Measurements from ENCODE around the gene IPMK. TPM values are rescaled to one million over a fixed set of nuclear protein-coding genes. Genes with fewer than 3 reads are reported as not detected.
"Not testable (repeated sequence)": the region's sequence is repeated elsewhere in the genome, so short reads cannot be mapped to it uniquely, and the experiment has no call there.

Gene IPMK
- total RNA-seq, 1 donor from 2014 or later: 3.1 TPM

GRCh38 chr10:58258977-58259692 is 8.6 kb downstream of the IPMK start:
- Histone ChIP-seq H3K9me3 (ENCODE audit: control insufficient read depth in 3 of 3, low read length in 3 of 3) (no peaks in the 10 kb centered on the region), H3K27ac (ENCODE audit: low read depth, low read length) (no peak overlapping the region), H3K9ac (ENCODE audit: low read depth in 1 of 3, low read length in 3 of 3) (no peak overlapping the region), H3K36me3 (ENCODE audit: control insufficient read depth in 3 of 3, insufficient read depth in 3 of 3, low read length in 3 of 3) (no peaks in the 10 kb centered on the region), H3K27me3 (ENCODE audit: control insufficient read depth in 3 of 3, insufficient read depth in 3 of 3, low read length in 3 of 3) (no peaks in the 10 kb centered on the region), H3K4me3 (ENCODE audit: low read length in 3 of 3) (no peak overlapping the region), H3K4me1 (ENCODE audit: control insufficient read depth in 3 of 3, insufficient read depth in 3 of 3, low read length in 3 of 3) (peaks cover 0 to 3% (median 0%) of the 10 kb centered on the region in 3 donors)

- not testable (repeated sequence) for H3K4me3 ChIP-seq (ENCODE audit: low read length in 3 of 3); H3K27me3 ChIP-seq (ENCODE audit: control insufficient read depth in 3 of 3, insufficient read depth in 3 of 3, low read length in 3 of 3); H3K9ac ChIP-seq (ENCODE audit: low read depth in 1 of 3, low read length in 3 of 3); H3K27ac ChIP-seq (ENCODE audit: low read depth, low read length); H3K4me1 ChIP-seq (ENCODE audit: control insufficient read depth in 3 of 3, insufficient read depth in 3 of 3, low read length in 3 of 3); H3K36me3 ChIP-seq (ENCODE audit: control insufficient read depth in 3 of 3, insufficient read depth in 3 of 3, low read length in 3 of 3); H3K9me3 ChIP-seq (ENCODE audit: control insufficient read depth in 3 of 3, low read length in 3 of 3)
Observed at GRCh38 chr10:58256013-58256780, 11.5 kb downstream of the IPMK start.

DNA sequence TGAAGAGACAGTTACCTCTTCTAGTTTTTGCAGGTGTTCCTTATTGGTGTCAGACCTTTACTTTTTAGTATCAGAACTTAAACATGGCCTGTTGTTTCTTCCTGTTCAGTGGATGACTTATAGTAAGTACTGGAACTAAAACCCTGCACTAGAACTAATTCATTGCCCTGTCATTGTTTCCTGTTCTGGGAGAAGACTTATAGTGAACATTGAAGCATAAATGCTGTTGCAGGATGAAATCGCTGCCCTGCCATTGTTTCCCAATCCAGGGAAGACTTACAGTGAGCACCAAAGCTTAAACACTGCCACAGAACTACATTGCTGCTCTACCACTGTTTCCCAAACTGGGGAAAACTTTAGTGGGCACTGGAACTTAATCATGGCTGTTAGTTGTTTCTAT is 13.1 kb downstream of the IPMK start:
- H3K4me3 ChIP-seq (ENCODE audit: low read length in 3 of 3): no peak overlapping the region
- H3K27ac ChIP-seq (ENCODE audit: low read depth, low read length): no peak overlapping the region
- no peaks in the 10 kb centered on the region for H3K36me3 ChIP-seq (ENCODE audit: control insufficient read depth in 3 of 3, insufficient read depth in 3 of 3, low read length in 3 of 3)
- H3K9ac ChIP-seq (ENCODE audit: low read depth in 1 of 3, low read length in 3 of 3): no peak overlapping the region
- H3K9me3 ChIP-seq (ENCODE audit: control insufficient read depth in 3 of 3, low read length in 3 of 3): no peaks in the 10 kb centered on the region
- no peaks in the 10 kb centered on the region for H3K27me3 ChIP-seq (ENCODE audit: control insufficient read depth in 3 of 3, insufficient read depth in 3 of 3, low read length in 3 of 3)
- H3K4me1 ChIP-seq (ENCODE audit: control insufficient read depth in 3 of 3, insufficient read depth in 3 of 3, low read length in 3 of 3): no peaks in the 10 kb centered on the region

DNA sequence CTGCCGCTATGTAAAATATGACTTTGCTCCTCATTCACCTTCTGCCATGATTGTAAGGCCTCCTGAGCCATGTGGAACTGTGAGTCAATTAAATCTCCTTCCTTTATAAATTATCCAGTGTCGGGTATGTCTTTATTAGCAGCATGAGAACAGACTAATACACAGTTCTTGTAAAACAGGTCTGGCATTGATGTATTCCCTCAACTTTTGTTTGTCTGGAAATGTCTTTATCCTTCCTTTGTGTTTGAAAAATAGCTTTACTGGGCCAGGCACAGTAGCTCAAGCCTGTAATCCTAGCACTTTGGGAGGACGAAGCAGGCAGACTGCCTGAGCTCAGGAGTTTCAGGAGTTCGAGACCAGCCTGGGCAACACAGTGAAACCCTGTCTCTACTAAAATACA is 14.5 kb downstream of the IPMK start:
- H3K9ac ChIP-seq (ENCODE audit: low read depth in 1 of 3, low read length in 3 of 3): no peak overlapping the region
- H3K27me3 ChIP-seq (ENCODE audit: control insufficient read depth in 3 of 3, insufficient read depth in 3 of 3, low read length in 3 of 3): no peaks in the 10 kb centered on the region
- H3K4me3 ChIP-seq (ENCODE audit: low read length in 3 of 3): no peak overlapping the region
- H3K36me3 ChIP-seq (ENCODE audit: control insufficient read depth in 3 of 3, insufficient read depth in 3 of 3, low read length in 3 of 3): no peaks in the 10 kb centered on the region
- no peaks in the 10 kb centered on the region for H3K9me3 ChIP-seq (ENCODE audit: control insufficient read depth in 3 of 3, low read length in 3 of 3)
- no peaks in the 10 kb centered on the region for H3K4me1 ChIP-seq (ENCODE audit: control insufficient read depth in 3 of 3, insufficient read depth in 3 of 3, low read length in 3 of 3)
- H3K27ac ChIP-seq (ENCODE audit: low read depth, low read length): no peak overlapping the region

DNA sequence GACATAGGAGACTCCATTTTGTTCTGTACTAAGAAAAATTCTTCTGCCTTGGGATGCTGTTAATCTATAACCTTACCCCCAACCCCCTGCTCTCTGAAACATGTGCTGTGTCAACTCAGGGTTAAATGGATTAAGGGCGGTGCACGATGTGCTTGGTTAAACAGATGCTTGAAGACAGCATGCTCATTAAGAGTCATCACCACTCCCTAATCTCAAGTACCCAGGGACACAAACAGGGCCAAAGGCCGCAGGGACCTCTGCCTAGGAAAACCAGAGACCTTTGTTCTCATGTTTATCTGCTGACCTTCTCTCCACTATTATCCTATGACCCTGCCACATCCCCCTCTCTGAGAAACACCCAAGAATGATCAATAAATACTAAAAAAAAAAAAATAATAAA is 23.0 kb downstream of the IPMK start:
- not testable (repeated sequence) for H3K9me3 ChIP-seq (ENCODE audit: control insufficient read depth in 3 of 3, low read length in 3 of 3); H3K27me3 ChIP-seq (ENCODE audit: control insufficient read depth in 3 of 3, insufficient read depth in 3 of 3, low read length in 3 of 3); H3K4me1 ChIP-seq (ENCODE audit: control insufficient read depth in 3 of 3, insufficient read depth in 3 of 3, low read length in 3 of 3); H3K9ac ChIP-seq (ENCODE audit: low read depth in 1 of 3, low read length in 3 of 3); H3K36me3 ChIP-seq (ENCODE audit: control insufficient read depth in 3 of 3, insufficient read depth in 3 of 3, low read length in 3 of 3); H3K27ac ChIP-seq (ENCODE audit: low read depth, low read length); H3K4me3 ChIP-seq (ENCODE audit: low read length in 3 of 3)

GRCh38 chr10:58244242-58244641 is 23.5 kb downstream of the IPMK start:
- not testable (repeated sequence) for H3K4me3 ChIP-seq (ENCODE audit: low read length in 3 of 3); H3K27ac ChIP-seq (ENCODE audit: low read depth, low read length); H3K36me3 ChIP-seq (ENCODE audit: control insufficient read depth in 3 of 3, insufficient read depth in 3 of 3, low read length in 3 of 3); H3K4me1 ChIP-seq (ENCODE audit: control insufficient read depth in 3 of 3, insufficient read depth in 3 of 3, low read length in 3 of 3); H3K9me3 ChIP-seq (ENCODE audit: control insufficient read depth in 3 of 3, low read length in 3 of 3); H3K27me3 ChIP-seq (ENCODE audit: control insufficient read depth in 3 of 3, insufficient read depth in 3 of 3, low read length in 3 of 3); H3K9ac ChIP-seq (ENCODE audit: low read depth in 1 of 3, low read length in 3 of 3)

DNA sequence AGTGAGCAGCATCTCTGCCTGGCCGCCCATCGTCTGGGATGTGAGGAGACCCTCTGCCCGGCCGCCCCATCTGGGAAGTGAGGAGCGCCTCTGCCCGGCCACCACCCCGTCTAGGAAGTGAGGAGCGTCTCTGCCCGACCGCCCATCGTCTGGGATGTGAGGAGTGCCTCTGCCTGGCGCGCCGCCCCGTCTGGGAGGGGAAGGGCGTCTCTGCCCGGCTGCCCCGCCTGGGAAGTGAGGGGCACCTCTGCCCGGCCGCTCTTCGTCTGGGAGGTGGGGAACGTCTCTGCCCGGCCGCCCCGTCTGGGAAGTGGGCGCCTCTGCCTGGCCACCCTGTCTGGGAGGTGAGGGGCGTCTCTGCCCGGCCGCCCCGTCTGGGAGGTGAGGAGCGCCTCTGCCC is 23.9 kb downstream of the IPMK start:
- not testable (repeated sequence) for H3K27me3 ChIP-seq (ENCODE audit: control insufficient read depth in 3 of 3, insufficient read depth in 3 of 3, low read length in 3 of 3); H3K4me1 ChIP-seq (ENCODE audit: control insufficient read depth in 3 of 3, insufficient read depth in 3 of 3, low read length in 3 of 3); H3K27ac ChIP-seq (ENCODE audit: low read depth, low read length); H3K4me3 ChIP-seq (ENCODE audit: low read length in 3 of 3); H3K9me3 ChIP-seq (ENCODE audit: control insufficient read depth in 3 of 3, low read length in 3 of 3); H3K36me3 ChIP-seq (ENCODE audit: control insufficient read depth in 3 of 3, insufficient read depth in 3 of 3, low read length in 3 of 3); H3K9ac ChIP-seq (ENCODE audit: low read depth in 1 of 3, low read length in 3 of 3)

DNA sequence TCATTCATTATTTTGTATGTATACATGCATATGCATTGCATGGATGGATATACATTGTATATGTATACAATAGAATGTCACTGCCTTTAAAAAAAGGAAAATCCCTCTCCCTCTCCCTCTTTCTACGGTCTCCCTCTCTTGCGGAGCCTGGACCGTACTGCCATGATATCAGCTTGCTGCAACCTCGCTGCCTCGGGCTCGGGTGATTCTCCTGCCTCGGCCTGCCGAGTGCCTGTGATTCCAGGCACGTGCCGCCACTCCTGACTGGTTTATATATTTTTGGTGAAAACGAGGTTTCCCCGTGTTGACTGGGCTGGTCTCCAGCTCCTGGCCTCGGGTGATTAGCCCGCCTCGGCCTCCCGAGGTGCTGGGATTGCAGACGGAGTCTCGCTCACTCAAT is 24.4 kb downstream of the IPMK start:
- Histone ChIP-seq H3K4me1 (ENCODE audit: control insufficient read depth in 3 of 3, insufficient read depth in 3 of 3, low read length in 3 of 3) (no peaks in the 10 kb centered on the region), H3K27ac (ENCODE audit: low read depth, low read length) (no peak overlapping the region), H3K9me3 (ENCODE audit: control insufficient read depth in 3 of 3, low read length in 3 of 3) (no peaks in the 10 kb centered on the region), H3K27me3 (ENCODE audit: control insufficient read depth in 3 of 3, insufficient read depth in 3 of 3, low read length in 3 of 3) (no peaks in the 10 kb centered on the region), H3K36me3 (ENCODE audit: control insufficient read depth in 3 of 3, insufficient read depth in 3 of 3, low read length in 3 of 3) (no peaks in the 10 kb centered on the region), H3K9ac (ENCODE audit: low read depth in 1 of 3, low read length in 3 of 3) (no peak overlapping the region), H3K4me3 (ENCODE audit: low read length in 3 of 3) (no peak overlapping the region)

- Histone ChIP-seq H3K4me3 (ENCODE audit: low read length in 3 of 3) (no peak overlapping the region), H3K4me1 (ENCODE audit: control insufficient read depth in 3 of 3, insufficient read depth in 3 of 3, low read length in 3 of 3) (no peaks in the 10 kb centered on the region), H3K27me3 (ENCODE audit: control insufficient read depth in 3 of 3, insufficient read depth in 3 of 3, low read length in 3 of 3) (no peaks in the 10 kb centered on the region), H3K9me3 (ENCODE audit: control insufficient read depth in 3 of 3, low read length in 3 of 3) (no peaks in the 10 kb centered on the region), H3K27ac (ENCODE audit: low read depth, low read length) (no peak overlapping the region), H3K9ac (ENCODE audit: low read depth in 1 of 3, low read length in 3 of 3) (no peak overlapping the region), H3K36me3 (ENCODE audit: control insufficient read depth in 3 of 3, insufficient read depth in 3 of 3, low read length in 3 of 3) (peaks cover 0 to 5% (median 5%) of the 10 kb centered on the region in 3 donors)
Observed at GRCh38 chr10:58241346-58241745, 26.3 kb downstream of the IPMK start.

DNA sequence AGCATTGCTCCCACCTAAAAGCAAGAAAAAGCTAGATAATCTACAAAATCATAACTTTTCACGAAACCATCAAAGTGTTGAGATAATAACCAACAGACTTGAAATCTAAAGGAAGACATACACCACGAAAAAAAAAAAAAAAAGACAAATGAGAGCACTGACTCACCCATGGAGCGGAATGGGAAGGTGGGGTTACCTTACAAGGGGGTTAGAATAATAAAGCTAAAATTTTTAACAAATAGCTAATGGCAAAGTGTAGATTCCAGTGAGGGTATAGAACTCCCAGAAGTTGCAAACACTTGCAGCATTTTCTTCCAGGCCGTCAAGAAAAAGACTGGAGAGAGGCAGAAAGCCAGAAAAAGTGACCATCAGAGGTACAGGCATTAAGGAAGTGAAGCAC is 27.2 kb downstream of the IPMK start:
- H3K9me3 ChIP-seq (ENCODE audit: control insufficient read depth in 3 of 3, low read length in 3 of 3): no peaks in the 10 kb centered on the region
- H3K27me3 ChIP-seq (ENCODE audit: control insufficient read depth in 3 of 3, insufficient read depth in 3 of 3, low read length in 3 of 3): no peaks in the 10 kb centered on the region
- no peaks in the 10 kb centered on the region for H3K4me1 ChIP-seq (ENCODE audit: control insufficient read depth in 3 of 3, insufficient read depth in 3 of 3, low read length in 3 of 3)
- H3K36me3 ChIP-seq (ENCODE audit: control insufficient read depth in 3 of 3, insufficient read depth in 3 of 3, low read length in 3 of 3): peaks cover 0 to 8% (median 5%) of the 10 kb centered on the region in 3 donors
- H3K27ac ChIP-seq (ENCODE audit: low read depth, low read length): no peak overlapping the region
- H3K9ac ChIP-seq (ENCODE audit: low read depth in 1 of 3, low read length in 3 of 3): no peak overlapping the region
- no peak overlapping the region for H3K4me3 ChIP-seq (ENCODE audit: low read length in 3 of 3)
